Endothelial cell of hepatic sinusoid (primary cell): Measurements from ENCODE around the gene LPCAT3.
"Not testable (repeated sequence)": the region's sequence is repeated elsewhere in the genome, so short reads cannot be mapped to it uniquely, and the experiment has no call there.

Source experiments
- in situ Hi-C: cut with HindIII; loops from 2 replicates; pipeline ENCODE4 v1.10.0; 2017; ENCODE audit warnings: low sequenced_read_pairs

Gene LPCAT3, protein sequence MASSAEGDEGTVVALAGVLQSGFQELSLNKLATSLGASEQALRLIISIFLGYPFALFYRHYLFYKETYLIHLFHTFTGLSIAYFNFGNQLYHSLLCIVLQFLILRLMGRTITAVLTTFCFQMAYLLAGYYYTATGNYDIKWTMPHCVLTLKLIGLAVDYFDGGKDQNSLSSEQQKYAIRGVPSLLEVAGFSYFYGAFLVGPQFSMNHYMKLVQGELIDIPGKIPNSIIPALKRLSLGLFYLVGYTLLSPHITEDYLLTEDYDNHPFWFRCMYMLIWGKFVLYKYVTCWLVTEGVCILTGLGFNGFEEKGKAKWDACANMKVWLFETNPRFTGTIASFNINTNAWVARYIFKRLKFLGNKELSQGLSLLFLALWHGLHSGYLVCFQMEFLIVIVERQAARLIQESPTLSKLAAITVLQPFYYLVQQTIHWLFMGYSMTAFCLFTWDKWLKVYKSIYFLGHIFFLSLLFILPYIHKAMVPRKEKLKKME

DNA sequence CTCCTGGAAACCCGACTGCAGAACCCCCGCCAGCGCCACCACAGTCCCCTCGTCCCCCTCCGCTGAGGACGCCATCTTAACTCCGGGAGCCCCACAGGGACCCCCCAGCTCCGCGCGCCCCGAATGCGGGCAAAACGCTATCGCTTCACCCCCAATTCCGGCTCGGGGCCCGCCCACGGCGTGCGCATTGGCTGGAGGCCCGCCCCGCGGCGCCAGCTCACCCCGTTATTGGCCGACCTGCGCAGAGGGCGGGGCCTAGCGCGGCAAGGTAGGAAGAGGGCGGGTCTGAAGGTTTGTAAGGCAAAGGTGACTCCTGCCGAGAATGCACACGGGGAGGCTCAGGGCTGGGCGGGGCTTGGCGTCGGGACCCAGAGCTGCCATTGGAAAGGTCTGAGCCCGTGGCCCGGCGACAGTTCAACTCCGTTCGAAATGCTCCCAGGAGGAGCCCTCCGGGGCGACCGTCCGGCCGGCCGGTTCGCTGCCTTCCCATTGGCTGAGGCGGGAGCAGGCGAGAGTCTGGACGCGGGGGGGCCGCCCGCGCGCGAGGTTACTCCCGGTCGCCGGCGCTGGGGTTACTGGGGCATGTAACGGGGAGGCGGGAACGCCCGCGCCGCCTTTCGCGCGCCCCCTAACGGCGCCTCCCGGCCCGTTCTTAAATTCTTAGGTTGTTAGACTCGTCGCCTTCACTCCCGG is at the start of gene LPCAT3:
TSS of gene LPCAT3 (minus strand) at position 127 of the 693 bp plus-strand sequence. CDS start at position 75, 52 bp downstream.
- in situ Hi-C loops = no loop called here

DNA sequence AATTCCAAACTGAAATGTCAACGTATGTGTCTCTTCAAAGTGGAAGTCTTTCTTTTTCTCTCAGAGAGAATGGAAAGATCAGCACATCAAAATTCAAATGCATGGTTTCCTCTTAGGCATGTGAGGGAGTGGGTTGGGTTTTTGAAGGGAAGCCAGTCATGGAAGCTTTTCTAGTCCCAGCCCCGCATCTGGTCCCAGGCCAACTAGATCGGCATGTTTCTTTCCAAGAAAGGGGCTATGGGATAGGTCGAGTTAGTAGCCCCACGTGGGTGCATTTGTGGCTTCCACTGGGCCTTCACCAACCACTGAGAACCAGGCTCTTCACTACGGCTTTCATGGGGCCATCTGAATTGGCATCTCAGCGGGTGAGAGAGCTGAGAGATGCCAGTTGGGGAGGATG is 48.8 kb upstream of the LPCAT3 start:
- in situ Hi-C loops = no loop called here

DNA sequence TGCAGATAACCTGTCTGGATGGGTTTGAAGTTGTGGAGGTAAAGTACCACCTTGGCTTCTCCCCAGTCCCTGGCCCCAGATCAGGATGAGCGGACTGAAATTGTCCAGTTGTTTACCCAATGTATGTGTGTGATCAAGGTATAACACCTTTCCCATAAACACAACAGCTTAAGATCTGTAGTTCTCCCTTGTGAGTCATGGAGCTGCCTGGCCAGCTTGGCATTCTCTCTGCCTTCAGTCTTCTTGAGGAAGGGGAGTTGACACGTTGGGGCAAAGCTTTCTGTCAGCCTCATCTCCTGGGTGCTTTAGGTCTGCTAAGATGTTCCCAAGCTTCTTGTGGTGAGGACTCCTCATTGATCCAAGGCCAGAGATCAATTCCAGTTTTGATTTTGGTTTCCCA is 48.3 kb upstream of the LPCAT3 start:
- in situ Hi-C loops = no loop called here

DNA sequence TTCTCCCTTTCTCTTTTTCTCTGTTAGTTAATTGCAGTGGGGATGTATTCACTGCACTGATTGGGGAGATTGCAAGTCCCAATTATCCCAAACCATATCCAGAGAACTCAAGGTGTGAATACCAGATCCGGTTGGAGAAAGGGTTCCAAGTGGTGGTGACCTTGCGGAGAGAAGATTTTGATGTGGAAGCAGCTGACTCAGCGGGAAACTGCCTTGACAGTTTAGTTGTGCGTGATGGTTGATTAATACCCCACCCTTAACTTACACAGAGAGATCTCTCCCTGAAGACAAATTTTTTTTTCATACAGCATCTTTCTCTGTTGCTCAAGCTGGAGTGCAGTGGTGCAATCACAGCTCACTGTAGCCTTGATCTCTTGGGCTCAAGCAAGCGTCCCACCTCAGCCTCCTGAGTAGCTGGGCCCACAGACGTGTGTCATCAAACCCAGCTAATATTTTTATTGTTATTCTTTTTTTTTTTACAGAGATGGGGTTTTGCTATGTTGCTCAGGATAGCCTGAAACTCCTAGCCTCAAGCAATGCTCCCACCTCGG is 46.9 kb upstream of the LPCAT3 start:
- in situ Hi-C loops = no loop called here

DNA sequence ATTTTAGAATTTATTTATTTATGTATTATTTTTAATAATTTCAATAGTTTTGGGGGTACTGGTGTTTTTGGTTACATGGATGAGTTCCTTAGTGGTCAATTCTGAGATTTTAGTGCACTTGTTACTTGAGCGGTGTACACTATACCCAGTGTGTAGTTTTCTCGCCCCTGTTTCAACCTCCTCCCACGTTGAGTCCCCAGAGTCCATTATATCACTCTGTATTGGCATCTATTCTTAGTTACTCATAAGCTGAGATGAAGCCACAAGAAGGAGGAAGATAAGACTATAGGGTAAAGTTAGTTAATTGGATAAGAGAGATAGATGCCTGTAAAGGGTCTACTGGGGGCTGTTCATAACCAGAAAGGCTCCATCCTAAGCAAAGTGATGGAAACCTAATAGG is 46.2 kb upstream of the LPCAT3 start:
- in situ Hi-C loops = no loop called here

DNA sequence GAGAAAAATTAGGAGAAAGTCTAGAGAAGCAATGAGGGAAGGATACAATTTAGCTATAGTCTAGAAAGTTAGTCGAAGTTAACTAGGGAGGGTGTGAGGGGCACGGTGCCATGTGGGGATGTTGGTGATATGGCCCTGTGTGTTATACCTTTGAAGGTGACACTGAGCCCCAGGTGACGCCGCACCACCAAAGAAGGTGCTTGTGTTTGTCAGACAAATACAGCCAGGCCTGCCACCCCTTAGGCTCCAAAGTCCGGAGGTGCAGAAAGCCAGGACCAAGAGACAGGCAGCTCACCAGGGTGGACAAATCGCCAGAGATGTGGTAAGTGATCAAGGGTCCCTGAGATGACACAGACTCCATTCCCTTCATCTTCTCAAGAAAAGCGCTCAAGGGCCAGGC is 43.3 kb upstream of the LPCAT3 start:
- in situ Hi-C loops = no loop called here

DNA sequence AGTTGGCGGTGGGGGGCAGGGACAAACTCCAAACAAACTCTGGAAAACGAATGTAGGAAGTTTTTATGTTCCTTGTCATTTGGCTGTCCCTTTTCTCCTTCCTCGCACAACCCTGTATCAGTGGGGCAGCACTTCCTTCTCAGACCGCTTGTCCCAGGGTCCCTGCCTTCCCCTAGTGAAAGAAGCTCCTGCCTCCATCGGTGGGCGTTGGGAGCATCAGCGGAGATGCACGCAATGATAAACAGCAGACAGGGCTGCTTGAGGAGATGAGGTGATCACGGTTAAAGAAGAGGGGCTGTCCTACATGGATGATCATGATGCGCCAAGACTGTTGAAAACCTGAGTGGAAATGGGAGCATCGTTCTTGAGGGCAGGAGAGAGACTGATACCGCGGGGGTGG is 42.9 kb upstream of the LPCAT3 start:
- in situ Hi-C loops = no loop called here

DNA sequence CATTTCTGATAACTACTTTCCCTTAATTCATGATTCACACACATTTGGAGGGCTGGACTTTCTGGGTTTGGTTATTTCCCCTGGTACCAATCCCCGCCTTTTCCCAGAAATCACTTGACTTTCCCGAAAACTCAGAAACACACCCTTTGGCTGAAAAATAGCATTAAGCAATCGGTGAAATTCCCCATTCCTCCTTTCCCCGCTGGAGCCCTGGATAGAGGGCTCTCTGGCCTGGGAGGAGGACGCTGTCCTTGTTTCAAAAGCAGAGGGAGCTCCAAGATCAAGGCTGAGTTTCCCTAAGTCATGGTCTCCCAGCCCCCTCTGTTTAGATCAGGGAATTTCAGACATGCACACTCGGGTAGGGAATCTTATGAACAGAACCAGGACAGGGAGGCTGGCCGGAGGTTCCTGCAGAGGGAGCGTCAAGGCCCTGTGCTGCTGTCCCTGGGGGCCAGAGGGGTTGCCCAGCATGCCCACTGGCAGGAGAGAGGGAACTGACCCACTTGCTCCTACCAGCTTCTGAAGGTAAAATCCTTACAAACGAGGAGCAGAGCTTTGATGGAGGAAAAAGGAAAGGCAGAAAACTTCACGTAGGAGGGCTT is 42.2 kb upstream of the LPCAT3 start, which contains the start of gene C1S:
TSS of gene C1S (plus strand) at position 366 of the 602 bp plus-strand sequence. CDS start 1,195 bp downstream, outside the sequence.
- in situ Hi-C loops = no loop called here

DNA sequence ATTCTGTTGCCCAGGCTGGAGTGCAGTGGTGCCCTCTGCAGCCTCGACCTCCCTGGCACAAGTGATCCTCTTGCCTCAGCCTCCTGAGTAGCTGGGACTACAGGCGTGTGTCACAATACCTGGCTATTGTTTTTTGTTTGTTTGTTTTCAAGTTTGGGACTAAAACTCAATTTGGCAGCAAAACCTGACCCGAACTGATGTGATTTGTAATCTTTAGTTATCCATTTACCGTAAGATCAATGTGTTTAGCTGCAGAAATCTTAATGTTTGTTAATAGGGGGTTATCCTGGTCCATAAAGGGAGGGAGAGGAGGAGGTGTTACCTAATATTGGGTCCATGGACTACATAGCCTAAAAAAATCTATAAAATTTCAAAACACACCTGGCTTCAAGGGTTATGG is 41.5 kb upstream of the LPCAT3 start:
- in situ Hi-C loops = loop anchor here (5.0 kb wide), 3 partner anchors 48 to 108 kb away; partner anchors contain the start of gene C1RL

DNA sequence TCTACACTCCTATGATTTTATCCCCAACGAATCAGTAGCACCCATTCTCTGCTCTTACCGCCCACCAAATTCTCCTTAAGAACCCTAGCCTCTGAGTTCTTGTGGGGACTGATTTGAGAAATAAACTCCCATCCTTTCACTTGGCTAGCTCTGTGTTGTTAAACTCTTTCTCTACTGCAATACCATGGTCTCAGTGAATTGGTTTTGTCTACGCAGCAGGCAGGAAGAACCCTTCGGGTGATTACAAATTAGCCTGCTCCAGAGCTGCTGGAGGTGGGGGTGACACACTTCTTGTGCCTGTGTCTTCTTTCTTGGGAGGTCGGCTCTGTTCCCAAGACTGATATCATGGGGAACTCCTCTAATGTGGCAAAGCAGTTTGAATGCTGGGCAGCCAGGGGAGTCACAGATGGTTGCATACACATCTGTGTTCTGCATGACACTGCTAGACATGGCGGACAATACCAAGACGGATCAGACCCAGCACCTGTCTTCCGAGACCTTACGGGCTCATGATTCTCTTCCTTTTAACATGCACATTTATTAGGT is 40.6 kb upstream of the LPCAT3 start:
- in situ Hi-C loops = loop anchor here (5.0 kb wide), 3 partner anchors 48 to 108 kb away; partner anchors contain the start of gene C1RL

DNA sequence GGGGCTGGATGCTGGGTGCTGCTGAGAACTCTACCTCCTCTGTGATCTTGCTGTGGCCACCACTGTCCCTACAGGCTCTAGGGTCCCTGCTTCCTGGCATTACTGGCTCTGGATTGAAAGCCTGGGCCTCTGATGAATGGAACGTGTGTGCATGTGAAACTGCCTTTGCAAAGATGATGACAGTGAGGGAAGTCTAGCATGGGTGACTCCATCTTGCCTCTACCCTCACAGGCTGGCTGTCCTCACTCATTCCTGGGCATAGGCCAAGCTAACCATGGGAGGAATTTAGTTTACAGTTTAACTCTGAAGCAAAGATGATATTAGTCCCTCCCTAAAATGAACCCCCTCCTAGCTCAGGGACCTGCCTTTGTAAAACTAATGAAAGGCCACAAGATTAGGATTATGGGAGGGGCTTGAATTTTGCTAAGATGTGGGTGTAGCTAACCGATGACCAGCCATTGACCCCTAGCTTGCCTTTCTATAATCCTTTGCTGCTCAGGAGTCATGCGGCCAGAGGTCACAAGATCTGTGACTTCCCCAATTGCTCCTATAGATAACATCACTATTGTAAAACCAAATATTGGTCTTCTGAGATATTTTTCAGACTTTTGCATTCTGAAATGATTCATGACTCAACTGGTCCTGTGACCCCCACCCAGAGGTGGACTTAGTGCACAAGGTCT is 40.0 kb upstream of the LPCAT3 start:
- in situ Hi-C loops = loop anchor here (5.0 kb wide), 3 partner anchors 49 to 109 kb away; partner anchors contain the start of gene C1RL

DNA sequence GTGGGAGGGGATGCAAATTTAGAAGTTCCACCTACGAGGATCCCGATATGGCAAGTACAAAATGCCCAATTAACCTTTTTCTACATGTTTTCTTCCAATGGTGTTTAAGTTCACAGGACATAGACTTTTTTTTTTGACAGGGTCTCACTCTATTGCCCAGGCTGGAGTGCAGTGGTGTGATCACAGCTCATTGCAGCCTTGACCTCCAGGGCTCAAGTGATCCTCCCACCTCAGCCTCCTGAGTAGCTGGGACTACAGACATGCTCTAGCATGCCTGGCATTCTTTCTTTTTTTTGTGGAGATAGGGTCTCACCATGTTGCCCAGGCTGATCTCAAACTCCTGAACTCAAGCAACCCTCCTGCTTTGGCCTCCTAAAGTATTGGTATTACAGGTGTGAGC is 37.5 kb upstream of the LPCAT3 start:
- in situ Hi-C loops = loop anchor here (5.0 kb wide), 3 partner anchors 52 to 112 kb away; partner anchors contain the start of gene C1RL

DNA sequence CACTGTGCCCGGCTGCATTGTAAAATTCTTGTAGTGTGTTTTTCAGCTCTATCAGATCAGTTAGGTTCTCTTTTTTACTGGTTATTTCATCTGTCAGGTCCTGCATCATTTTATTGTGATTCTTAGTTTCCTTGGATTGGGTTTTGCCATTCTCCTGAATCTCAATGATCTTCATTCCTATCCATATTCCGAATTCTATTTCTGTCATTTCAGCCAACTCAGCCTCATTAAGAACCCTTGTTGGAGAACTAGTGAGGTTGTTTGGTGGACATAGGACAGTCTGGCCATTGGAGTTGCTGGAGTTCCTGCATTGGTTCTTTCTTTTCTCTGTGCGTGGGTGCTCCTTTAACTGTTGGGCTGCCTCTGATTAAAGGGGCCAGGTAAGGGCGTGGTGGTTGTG is 36.6 kb upstream of the LPCAT3 start:
- in situ Hi-C loops = loop anchor here (5.0 kb wide), 3 partner anchors 52 to 112 kb away; partner anchors contain the start of gene C1RL

DNA sequence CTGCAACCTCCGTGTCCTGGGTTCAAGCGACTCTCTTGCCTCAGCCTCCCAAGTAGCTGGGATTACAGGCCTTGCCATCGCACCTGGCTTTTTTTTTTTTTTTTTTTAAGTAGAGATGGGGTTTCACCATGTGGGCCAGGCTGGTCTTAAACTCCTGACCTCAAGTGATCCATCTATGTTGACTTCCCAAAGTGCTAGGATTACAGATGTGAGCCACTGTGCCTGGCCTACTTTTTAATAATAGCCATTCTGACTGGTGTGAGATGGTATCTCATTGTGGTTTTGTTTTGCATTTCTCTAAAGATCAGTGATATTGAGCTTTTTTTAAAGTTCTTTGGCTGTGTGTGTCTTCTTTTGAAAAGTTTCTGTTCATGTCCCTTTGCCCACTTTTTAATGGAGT is 31.7 kb upstream of the LPCAT3 start:
- in situ Hi-C loops = not testable (repeated sequence)

DNA sequence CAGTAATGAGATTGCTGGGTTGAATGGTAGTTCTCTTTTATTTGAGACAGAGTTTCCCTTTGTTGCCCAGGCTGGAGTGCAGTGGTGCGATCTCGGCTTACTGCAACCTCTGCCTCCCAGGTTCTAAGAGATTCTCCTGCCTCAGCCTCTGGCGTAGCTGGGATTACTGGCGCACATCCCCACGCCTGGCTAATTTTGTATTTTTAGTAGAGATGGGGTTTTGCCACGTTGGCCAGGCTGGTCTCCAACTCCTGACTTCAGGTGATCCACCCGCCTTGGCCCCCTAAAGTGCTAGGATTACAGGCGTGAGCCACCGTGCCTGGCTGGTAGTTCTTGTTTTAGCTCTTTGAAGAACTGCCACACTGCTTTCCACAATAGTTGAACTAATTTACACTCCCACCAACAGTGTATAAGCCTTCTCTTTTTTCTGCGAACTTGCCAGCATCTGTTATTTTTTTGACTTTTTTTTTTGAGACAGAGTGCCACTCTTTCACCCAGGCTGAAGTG is 31.2 kb upstream of the LPCAT3 start:
- in situ Hi-C loops = not testable (repeated sequence)

DNA sequence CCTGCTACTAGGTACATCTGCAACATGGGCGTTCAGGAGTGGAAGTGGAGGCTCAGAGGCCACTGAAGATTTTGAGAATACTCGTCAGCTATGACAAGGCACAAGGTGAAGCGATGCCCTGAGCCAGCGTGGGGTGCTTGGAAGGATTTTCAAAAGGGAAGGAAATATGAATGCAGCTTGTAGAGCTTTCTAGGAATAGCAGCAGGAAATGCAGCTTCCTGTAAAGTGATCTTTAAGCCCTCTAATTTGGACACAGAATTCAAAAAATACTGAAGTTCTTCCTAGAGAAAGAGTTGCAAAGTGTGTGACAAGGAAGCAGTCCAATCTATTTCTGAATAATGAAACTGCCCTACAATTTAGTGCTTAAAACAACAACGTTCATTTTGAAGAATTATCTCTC is 29.0 kb upstream of the LPCAT3 start:
- in situ Hi-C loops = no loop called here

DNA sequence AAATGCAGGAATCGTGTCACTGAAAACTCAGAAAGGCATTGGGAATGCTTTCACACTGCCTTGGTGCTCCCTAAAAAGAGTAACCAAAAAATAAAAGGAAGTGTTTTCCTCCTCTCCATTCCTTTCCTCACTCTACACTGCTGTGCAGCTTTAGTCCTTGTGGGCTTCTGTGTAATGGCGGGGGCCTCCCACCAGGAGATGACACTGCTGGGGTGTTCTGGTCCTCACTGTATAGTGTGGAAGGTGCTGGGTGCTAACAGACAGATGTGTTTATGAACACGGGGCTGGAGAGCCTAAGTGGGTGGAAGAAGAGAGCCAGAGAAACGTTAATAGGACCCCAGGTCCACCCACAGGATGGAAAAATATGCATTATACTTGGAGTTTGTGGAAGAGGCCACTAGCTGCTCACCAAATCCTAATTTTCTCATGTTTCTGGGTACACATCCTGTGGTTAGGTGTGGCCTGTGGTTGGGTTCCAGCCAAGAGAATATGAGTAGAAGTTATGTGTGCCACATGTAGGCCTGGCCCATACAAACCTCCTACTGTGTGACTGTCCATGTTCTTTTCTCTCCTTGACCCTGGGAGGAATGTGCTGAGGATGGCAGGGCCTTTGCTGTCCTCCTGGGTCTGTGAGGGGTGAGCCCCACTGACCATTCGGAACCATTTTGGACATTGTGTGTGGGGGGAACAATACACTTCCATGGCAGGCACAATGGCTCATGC is 28.3 kb upstream of the LPCAT3 start:
- in situ Hi-C loops = no loop called here

DNA sequence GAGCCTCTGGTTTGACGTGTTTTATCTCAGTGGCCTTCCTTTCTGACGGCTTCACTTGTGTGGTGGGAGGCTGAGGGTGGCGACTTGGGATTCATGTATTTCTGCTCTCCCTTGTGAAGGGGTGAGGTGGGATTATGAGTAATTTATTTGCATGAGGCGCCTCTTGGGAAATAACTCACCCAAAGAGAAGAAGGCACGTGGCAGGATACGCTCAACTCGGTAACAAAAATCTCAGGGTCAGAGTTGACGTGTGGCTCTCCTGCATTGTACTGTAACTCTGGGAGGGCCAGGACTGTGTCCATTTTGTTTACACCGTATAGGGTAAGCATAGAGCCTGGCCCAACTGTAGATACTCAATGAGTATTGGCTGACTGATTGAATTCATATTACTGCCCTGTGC is 27.6 kb upstream of the LPCAT3 start:
- in situ Hi-C loops = no loop called here

DNA sequence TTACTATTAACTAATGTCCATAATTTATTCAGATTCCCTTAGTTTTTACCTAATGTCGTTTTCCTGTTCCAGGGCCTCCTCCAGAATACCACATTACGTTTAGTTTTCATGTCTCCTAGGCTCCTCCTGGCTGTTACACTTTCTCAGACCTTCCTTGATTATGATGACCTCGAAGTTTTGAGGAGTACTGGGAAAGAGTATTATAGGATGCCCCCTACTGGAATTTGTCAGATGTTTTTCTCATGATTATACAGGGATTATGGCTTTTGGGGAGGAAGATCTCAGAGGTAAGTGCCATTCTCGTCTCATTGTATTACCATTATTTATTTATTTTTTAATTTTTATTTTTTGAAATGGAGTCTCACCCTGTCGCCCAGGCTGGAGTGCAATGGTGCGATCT is 24.6 kb upstream of the LPCAT3 start:
- in situ Hi-C loops = no loop called here
